ENCODE measurements around the gene RTL10. TPM values are rescaled to one million over a fixed set of nuclear protein-coding genes. Genes with fewer than 3 reads are reported as not detected.
A peak's percentile ranks its signal among the peaks of the same experiment; 100 is the strongest.

The RTL10 gene
- total and polyA plus RNA-seq, 9 donors, result 7.1 to 54.3 (median 15.3) TPM

DNA sequence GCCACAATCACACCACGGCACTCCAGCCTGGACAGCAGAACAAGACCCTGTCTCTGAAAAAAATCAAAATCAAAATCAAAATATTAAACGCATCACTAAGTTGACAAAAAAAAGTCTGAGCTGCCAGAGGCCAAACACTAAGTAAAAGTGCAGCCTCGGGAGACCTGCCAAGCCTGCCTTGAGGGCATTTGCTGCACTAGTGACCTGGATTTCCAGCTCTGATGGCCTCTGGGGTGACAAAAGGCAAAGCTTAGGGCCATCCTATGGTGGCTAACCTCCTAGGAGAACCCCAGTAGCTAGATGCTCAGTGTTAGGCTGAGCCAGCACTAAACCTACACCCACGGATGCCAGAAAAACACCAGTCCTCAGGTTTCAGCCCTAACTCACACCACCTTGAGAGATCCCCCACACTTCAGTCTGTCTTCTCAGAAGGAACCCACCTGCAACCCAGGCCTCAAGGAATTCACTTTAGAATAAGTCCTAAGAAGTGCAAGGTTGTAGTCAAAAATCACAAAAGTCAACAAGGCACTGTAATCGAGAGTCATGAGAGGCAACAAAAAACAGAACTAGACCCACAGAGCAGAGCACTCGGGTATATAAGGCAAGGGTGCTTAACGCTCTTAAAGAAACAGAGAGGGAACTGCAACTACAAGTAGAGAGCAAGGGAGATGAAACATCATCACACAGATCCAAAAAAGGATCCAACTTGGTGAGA lies 28.6 kb downstream of the RTL10 start:
- Histone ChIP-seq H3K27ac (no peak overlapping the region), H3K4me3 (no peak overlapping the region), H3K27me3 (no peaks in the 10 kb centered on the region), H3K36me3 (no peaks in the 10 kb centered on the region), H3K9me3 (no peaks in the 10 kb centered on the region), H3K4me1 (ENCODE audit: insufficient read depth) (no peaks in the 10 kb centered on the region)
- TF ChIP-seq, protein P1, sequence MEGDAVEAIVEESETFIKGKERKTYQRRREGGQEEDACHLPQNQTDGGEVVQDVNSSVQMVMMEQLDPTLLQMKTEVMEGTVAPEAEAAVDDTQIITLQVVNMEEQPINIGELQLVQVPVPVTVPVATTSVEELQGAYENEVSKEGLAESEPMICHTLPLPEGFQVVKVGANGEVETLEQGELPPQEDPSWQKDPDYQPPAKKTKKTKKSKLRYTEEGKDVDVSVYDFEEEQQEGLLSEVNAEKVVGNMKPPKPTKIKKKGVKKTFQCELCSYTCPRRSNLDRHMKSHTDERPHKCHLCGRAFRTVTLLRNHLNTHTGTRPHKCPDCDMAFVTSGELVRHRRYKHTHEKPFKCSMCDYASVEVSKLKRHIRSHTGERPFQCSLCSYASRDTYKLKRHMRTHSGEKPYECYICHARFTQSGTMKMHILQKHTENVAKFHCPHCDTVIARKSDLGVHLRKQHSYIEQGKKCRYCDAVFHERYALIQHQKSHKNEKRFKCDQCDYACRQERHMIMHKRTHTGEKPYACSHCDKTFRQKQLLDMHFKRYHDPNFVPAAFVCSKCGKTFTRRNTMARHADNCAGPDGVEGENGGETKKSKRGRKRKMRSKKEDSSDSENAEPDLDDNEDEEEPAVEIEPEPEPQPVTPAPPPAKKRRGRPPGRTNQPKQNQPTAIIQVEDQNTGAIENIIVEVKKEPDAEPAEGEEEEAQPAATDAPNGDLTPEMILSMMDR (IDR thresholded peaks at IDR 0.05), result no peak
- TF ChIP-seq EP300 (IDR thresholded peaks at IDR 0.05) (no peak), POLR2A (IDR thresholded peaks at IDR 0.05) (no peak)
- DNase-seq, result peak in 1 of 5 donors; percentile 4
- WGBS, 3 donors, result 93 to 94% (median 93%) methylated on average over 7 of the region's 7 CpGs
- intact Hi-C loops (cut with DNase I), result no loop called here

DNA sequence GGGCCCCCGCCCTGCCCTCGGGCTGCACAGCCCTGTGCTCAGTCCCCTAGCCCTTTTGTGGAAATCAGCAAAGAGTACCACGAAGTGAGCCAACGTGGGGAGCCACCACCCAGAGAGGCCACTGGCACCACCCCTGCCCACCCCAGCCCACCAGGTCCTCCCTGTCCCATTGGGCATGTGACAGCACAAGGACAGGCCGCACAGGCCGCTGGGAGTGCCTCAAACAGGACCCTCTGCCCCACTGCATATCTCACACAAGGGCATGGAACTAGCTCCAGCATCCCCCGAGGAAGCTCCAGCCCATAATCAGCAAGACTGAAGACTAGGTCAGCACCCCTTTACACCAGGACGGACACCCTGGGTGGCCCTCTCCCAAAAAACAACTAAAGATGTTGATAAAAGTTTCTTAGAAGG lies 29.7 kb downstream of the RTL10 start:
- Histone ChIP-seq H3K9me3 (no peaks in the 10 kb centered on the region), H3K27ac (no peak overlapping the region), H3K4me3 (no peak overlapping the region), H3K36me3 (no peaks in the 10 kb centered on the region), H3K4me1 (ENCODE audit: insufficient read depth) (no peaks in the 10 kb centered on the region), H3K27me3 (no peaks in the 10 kb centered on the region)
- 89 to 93% (median 93%) methylated on average over 8 of the region's 8 CpGs for WGBS, 3 donors
- TF ChIP-seq, protein P1 (IDR thresholded peaks at IDR 0.05), result no peak
- TF ChIP-seq POLR2A (IDR thresholded peaks at IDR 0.05) (no peak), EP300 (IDR thresholded peaks at IDR 0.05) (no peak)
- intact Hi-C loops (cut with DNase I), result no loop called here
- DNase-seq, result peak in 2 of 5 donors; percentile 4 to 5

DNA sequence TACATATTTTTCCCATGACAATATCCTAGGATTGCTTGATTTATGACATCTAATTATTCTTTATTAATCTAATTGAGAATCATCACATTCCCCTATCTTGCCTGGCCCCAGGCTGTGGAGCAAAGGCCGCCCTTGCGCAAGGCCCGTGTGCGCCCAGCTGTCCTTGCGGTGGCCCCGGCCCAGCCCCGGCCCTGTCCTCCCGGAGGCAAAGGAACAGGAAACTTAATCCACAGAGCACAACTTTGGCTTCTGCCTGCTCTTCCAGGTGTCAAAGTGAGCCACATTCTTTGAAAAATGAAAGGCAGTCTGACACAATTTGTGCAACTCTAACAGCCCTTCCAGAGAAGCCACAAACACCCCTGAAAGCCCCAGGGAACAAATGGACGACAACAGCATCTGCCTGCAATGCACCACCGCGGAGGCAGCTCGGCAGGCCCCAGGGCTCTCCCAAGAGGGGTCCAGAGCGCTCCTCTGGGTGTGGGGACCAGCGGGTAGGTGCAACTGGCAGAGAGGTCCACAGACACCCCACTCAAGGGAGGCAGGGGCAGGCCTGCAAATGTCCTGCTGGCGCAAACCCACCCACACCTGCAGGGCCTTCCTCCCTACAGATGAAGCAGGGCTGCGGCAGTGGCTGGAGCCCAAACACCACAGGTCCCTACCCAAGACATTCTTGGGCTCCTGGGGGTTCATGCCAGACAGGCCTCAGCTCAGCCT lies 30.3 kb downstream of the RTL10 start:
- Histone ChIP-seq H3K27me3 (no peaks in the 10 kb centered on the region), H3K27ac (no peak overlapping the region), H3K9me3 (no peaks in the 10 kb centered on the region), H3K4me3 (no peak overlapping the region), H3K4me1 (ENCODE audit: insufficient read depth) (no peaks in the 10 kb centered on the region), H3K36me3 (no peaks in the 10 kb centered on the region)
- WGBS, 3 donors, result 91 to 96% (median 94%) methylated on average over 13 to 16 of the region's 16 CpGs
- intact Hi-C loops (cut with DNase I), result no loop called here
- TF ChIP-seq, protein P1 (IDR thresholded peaks at IDR 0.05), result no peak
- TF ChIP-seq EP300 (IDR thresholded peaks at IDR 0.05) (no peak), POLR2A (IDR thresholded peaks at IDR 0.05) (no peak)
- DNase-seq, result peak in 2 of 5 donors; percentile 2 to 4

DNA sequence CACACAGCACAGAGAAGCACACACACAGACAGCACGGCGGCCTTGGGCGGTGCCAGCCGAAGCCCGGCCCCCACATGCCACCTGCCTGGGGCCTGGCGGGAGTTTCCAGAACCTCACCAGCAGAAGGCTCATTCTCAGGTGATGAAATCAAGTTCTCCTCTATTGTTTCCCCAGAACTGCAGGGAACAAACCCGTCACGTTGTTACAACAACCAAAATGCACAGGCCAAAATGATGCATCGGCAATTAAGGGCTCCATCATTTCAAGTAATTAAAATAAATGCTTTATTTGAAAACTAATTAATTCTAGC lies 30.8 kb downstream of the RTL10 start:
- DNase-seq, result no peak
- 92 to 95% (median 94%) methylated on average over 9 of the region's 9 CpGs for WGBS, 3 donors
- Histone ChIP-seq H3K4me3 (no peak overlapping the region), H3K36me3 (no peaks in the 10 kb centered on the region), H3K4me1 (ENCODE audit: insufficient read depth) (no peaks in the 10 kb centered on the region), H3K27ac (no peak overlapping the region), H3K27me3 (no peaks in the 10 kb centered on the region), H3K9me3 (no peaks in the 10 kb centered on the region)
- intact Hi-C loops (cut with DNase I), result no loop called here
- TF ChIP-seq EP300 (IDR thresholded peaks at IDR 0.05), result no peak
- no peak for TF ChIP-seq POLR2A (IDR thresholded peaks at IDR 0.05)
- TF ChIP-seq, protein P1 (IDR thresholded peaks at IDR 0.05), result no peak

Measured in ovary (tissue), 9 donors.